Fibroblast of lung (primary cell): ENCODE data around the gene NPY4R2.
"Not testable (repeated sequence)": the region's sequence is repeated elsewhere in the genome, so short reads cannot be mapped to it uniquely, and the experiment has no call there.

ENCODE experiments used
- EZH2 ChIP-seq: IDR thresholded peaks from 2 replicates; pipeline ENCODE4 v1.5.1; 2012; ENCODE audit warnings: low read length, control low read depth, mild to moderate bottlenecking; ENCODE audit errors: missing control alignments
- TF ChIP-seq, protein P1 (sequence below), 2 donors: IDR thresholded peaks in 1 of 2; conservative IDR thresholded peaks in 1 of 2; 1 replicate in 1 of 2; 2 replicates in 1 of 2; pipeline ENCODE4 v1.5.1; 2011 to 2012; ENCODE audit warnings: low read length in 2 of 2, control low read depth in 1 of 2, inconsistent platforms in 1 of 2, low read depth in 1 of 2, mild to moderate bottlenecking in 1 of 2

DNA sequence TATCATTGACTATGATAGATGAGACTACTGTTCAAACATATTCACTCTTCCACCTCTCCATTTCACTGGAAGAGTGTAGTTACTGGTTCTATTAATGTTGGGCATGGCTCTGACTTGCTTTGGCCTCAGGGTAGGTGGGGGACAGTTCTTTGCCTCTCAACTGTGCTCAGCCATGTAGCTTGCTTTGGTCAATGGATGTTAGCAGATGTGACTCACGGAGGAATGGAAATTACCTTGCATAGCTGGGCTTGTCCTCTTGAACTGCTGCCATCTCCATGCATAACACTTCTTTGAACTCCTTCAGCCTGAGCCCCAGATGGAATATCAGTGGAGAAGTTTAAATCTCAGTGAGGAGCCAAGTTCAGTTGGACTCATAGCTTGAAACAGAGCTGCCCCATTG lies 9.1 kb upstream of the NPY4R2 start:
- TF ChIP-seq, protein P1, sequence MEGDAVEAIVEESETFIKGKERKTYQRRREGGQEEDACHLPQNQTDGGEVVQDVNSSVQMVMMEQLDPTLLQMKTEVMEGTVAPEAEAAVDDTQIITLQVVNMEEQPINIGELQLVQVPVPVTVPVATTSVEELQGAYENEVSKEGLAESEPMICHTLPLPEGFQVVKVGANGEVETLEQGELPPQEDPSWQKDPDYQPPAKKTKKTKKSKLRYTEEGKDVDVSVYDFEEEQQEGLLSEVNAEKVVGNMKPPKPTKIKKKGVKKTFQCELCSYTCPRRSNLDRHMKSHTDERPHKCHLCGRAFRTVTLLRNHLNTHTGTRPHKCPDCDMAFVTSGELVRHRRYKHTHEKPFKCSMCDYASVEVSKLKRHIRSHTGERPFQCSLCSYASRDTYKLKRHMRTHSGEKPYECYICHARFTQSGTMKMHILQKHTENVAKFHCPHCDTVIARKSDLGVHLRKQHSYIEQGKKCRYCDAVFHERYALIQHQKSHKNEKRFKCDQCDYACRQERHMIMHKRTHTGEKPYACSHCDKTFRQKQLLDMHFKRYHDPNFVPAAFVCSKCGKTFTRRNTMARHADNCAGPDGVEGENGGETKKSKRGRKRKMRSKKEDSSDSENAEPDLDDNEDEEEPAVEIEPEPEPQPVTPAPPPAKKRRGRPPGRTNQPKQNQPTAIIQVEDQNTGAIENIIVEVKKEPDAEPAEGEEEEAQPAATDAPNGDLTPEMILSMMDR (conservative IDR thresholded peaks at IDR 0.05 in 1 of 2, IDR thresholded peaks at IDR 0.05 in 1 of 2; ENCODE audit: low read depth in 1 of 2, low read length in 2 of 2), result not testable (repeated sequence)
- TF ChIP-seq EZH2, result not testable (repeated sequence)
